Heart right ventricle (tissue), 16 donors: ENCODE data around the gene R3HDM4. TPM values are rescaled to one million over a fixed set of nuclear protein-coding genes. Genes with fewer than 3 reads are reported as not detected.

Experiments used
- ATAC-seq, 8 donors: fragments of 200-7000 bp; cut with Tn5 transposase; one replicate each; pipeline ENCODE4 v1.9.1; 2020; ENCODE audit warnings: mild to moderate bottlenecking in 8 of 8, moderate library complexity in 8 of 8, moderate number of reproducible peaks in 1 of 8
- DNase-seq, 2 donors: peaks; one replicate each; pipeline ENCODE4 v3.0.0-alpha.2; 2020
- H3K27ac ChIP-seq, 10 donors: fragments of 200-600 bp; sonication (generic) in 2 of 10; one replicate each; pipeline versions ENCODE4 v1.5.0 to v1.8.0; 2020 to 2022; ENCODE audit warnings: mild to moderate bottlenecking in 3 of 10
- H3K27me3 ChIP-seq, 7 donors: fragments of 200-600 bp; one replicate each; pipeline ENCODE4 v1.8.0; 2021 to 2022; ENCODE audit warnings: mild to moderate bottlenecking in 2 of 7
- H3K36me3 ChIP-seq, 9 donors: fragments of 200-600 bp; sonication (generic) in 1 of 9; one replicate each; pipeline versions ENCODE4 v1.5.0 to v1.8.0; 2020 to 2022; ENCODE audit warnings: mild to moderate bottlenecking in 2 of 9
- H3K4me1 ChIP-seq, 9 donors: fragments of 200-600 bp; sonication (generic) in 1 of 9; one replicate each; pipeline versions ENCODE4 v1.5.0 to v1.8.0; 2020 to 2022; ENCODE audit warnings: mild to moderate bottlenecking in 4 of 9
- H3K4me3 ChIP-seq, 10 donors: fragments of 200-600 bp; sonication (generic) in 2 of 10; one replicate each; pipeline versions ENCODE4 v1.5.0 to v1.8.0; 2020 to 2022; ENCODE audit warnings: mild to moderate bottlenecking in 7 of 10, moderate library complexity in 2 of 10
- H3K9me3 ChIP-seq, 11 donors: fragments of 200-600 bp in 10 of 11; sonication (generic) in 2 of 11; one replicate each; pipeline versions ENCODE4 v1.5.0 to v1.8.0; 2013 to 2022; ENCODE audit warnings: mild to moderate bottlenecking in 2 of 11, control low read depth in 1 of 11, moderate library complexity in 1 of 11
- CTCF ChIP-seq, 9 donors: fragments of 200-600 bp; sonication (generic) in 2 of 9; IDR thresholded peaks; one replicate each; pipeline versions ENCODE4 v1.5.0 to v1.8.0; 2021 to 2022; ENCODE audit warnings: antibody characterized with exemption in 9 of 9, mild to moderate bottlenecking in 5 of 9, moderate library complexity in 1 of 9
- WGBS, 2 donors: extraction: QIAGEN DNeasy Blood & Tissue Kit; methylation state at CpG; one replicate each; pipeline ENCODE4 v1.1.7; 2013; ENCODE audit warnings: inconsistent platforms in 1 of 2; 5-methylcytosine and 5-hydroxymethylcytosine counted together
- intact Hi-C, 10 donors: fragments of 100-400 bp; cut with DNase I; formaldehyde crosslinking; loops; one replicate each; pipeline versions ENCODE4 v1.11.1 to v1.14.2; 2022
- polyA plus RNA-seq, 2 donors: library from polyadenylated mRNA; stranded (reverse); fragments of 200-250 nt; gene quantifications; one replicate each; pipeline ENCODE4 v1.2.3, GENCODE V29; 2013
- total RNA-seq, 10 donors: library from RNA; stranded (reverse); fragmentation: NEBNext Ultra II Directional in 3 of 10; extraction: Animal tissue kit (Norgen Biotek cat#: 25700) in 3 of 10; gene quantifications; one replicate each; pipeline versions ENCODE4 v1.2.1 to v1.2.4, GENCODE V29; 2021 to 2023
- donor health status: Arrhythmogenic right ventricular cardiomyopathy.
- donor health status: ischemic (EF 13 %, LVEDD 7.1; RV severe dilation, severe dysfunction).
- donor health status: healthy with polysubstance abuse.
- donor health status: DM: no; HTN: yes; CAD: no.
- donor health status: DM: no; HTN: no; CAD: no.
- donor health status: ischemic (EF 25% LVEDD 6.9; RV normal size, moderate dysfunction).
- donor health status: ischemic (EF 25% LVEDD 5.7; RV mildly dilated, moderate dysfunction).
- donor health status: healthy.
- donor health status: DM: yes; HTN: yes; CAD: no.
- donor health status: Ischemic cardiomyopathy.
- donor health status: ischemic (EF 35%, LVEDD 5.7; RV mildly dilated, moderate dysfunction).
- donor health status: nonischemic (EF 11% LVEDD 7.7; RV severe dilation, severe dysfunction).
- donor health status: DM: yes; HTN: yes; CAD: no.
- donor health status: PGD.
- donor health status: ischemic (EF 29% LVEDD 5.4; RV normal size, mild dysfunction).
- donor health status: nonischemic (EF 23%, LVEDD 6.1; RV moderate dilation, normal function).

Gene R3HDM4
- total and polyA plus RNA-seq, 12 donors = 16.3 to 49.8 (median 20.8) TPM

DNA sequence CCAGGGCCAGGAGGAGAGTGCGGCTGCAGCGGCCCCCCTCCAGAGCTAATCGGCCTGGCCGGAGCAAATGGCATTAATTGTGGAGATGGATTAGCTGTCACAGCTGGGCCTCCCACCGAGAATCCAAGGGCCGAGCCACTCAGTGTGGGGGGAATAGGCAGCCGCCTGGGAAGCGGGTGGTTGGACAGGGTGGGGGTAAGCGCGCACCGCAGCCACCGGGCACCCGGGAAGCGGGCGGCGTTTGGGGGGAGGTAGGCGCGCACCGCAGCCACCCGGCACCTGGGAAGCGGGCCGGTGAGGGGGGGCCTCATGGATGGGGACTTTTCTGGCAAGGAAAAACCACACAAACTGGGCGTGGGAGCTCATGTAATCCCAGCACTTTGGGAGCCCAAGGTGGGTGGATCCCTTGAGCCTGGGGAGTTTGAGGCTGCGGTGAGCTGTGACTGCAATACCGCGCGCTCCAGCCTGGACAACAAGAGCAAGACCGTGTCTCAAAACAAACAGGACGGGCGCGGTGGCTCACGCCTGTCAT lies 9.7 kb downstream of the R3HDM4 start:
- H3K27me3 ChIP-seq = no peaks in the 10 kb centered on the region
- no peak overlapping the region for H3K27ac ChIP-seq
- H3K36me3 ChIP-seq = peaks cover 0 to 37% (median 0%) of the 10 kb centered on the region in 9 donors
- H3K9me3 ChIP-seq = no peaks in the 10 kb centered on the region
- TF ChIP-seq CTCF (IDR thresholded peaks at IDR 0.05) = no peak
- WGBS, 2 donors = 81 to 83% methylated on average over 32 of the region's 32 CpGs
- DNase-seq = no peak
- intact Hi-C loops = no loop called here
- peaks cover 0 to 14% (median 0%) of the 10 kb centered on the region in 9 donors for H3K4me1 ChIP-seq
- H3K4me3 ChIP-seq = no peak overlapping the region
- no peak for ATAC-seq

DNA sequence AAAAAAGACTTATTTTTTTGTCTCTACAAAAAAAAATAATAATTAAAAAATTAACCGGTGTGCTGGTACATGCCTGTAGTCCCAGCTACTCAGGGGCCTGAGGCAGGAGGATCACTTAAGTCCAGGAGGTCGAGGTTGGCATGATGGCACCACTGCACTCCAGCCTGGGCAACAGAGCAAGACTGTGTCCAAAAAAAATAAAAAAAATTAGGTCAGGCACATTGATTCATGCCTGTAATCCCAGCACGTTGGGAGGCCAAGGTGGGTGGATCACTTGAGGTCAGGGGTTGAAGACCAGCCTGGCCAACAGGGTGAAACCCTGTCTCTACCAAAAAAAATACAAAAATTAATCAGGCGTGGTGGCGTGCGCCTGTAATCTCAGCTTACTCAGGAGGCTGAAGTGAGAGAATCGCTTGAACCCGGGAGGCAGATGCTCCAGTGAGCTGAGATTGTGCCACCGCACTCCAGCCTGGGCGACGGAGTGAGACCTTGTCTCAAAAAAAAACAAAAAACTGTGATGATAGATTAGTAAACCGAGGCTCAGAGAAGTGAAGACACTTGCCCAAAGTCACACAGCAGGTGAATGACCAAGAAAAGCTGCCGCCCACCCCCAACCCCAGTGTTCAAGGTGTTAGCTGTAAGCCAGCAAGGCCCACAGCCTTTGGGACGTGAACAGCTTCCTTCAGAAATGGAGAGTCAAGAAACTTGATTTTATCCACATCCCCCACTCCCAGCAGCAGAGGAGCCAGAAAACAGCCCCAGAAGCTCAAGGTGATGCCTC lies 10.4 kb downstream of the R3HDM4 start:
- Histone ChIP-seq H3K9me3 (no peaks in the 10 kb centered on the region), H3K4me1 (peaks cover 0 to 7% (median 0%) of the 10 kb centered on the region in 9 donors), H3K27me3 (no peaks in the 10 kb centered on the region), H3K36me3 (peaks cover 0 to 41% (median 0%) of the 10 kb centered on the region in 9 donors), H3K4me3 (no peak overlapping the region), H3K27ac (no peak overlapping the region)
- no peak for DNase-seq
- intact Hi-C loops = no loop called here
- 91 to 92% methylated on average over 14 of the region's 14 CpGs for WGBS, 2 donors
- ATAC-seq = no peak
- TF ChIP-seq CTCF (IDR thresholded peaks at IDR 0.05) = no peak

- no peaks in the 10 kb centered on the region for H3K27me3 ChIP-seq
- intact Hi-C loops = no loop called here
- peaks cover 0 to 47% (median 0%) of the 10 kb centered on the region in 9 donors for H3K36me3 ChIP-seq
- H3K4me3 ChIP-seq = no peak overlapping the region
- no peak for DNase-seq
- 76 to 90% methylated on average over 7 of the region's 7 CpGs for WGBS, 2 donors
- TF ChIP-seq CTCF (IDR thresholded peaks at IDR 0.05) = no peak
- ATAC-seq = no peak
- no peaks in the 10 kb centered on the region for H3K9me3 ChIP-seq
- no peak overlapping the region for H3K27ac ChIP-seq
- peaks cover 0 to 1% (median 0%) of the 10 kb centered on the region in 9 donors for H3K4me1 ChIP-seq
These were observed 11.0 kb downstream of the R3HDM4 start for GRCh38 chr19:902093-902370.

- no peaks in the 10 kb centered on the region for H3K27me3 ChIP-seq
- intact Hi-C loops = no loop called here
- WGBS, 2 donors = 93% methylated on average over 26 to 27 of the region's 27 CpGs
- TF ChIP-seq CTCF (IDR thresholded peaks at IDR 0.05) = no peak
- H3K27ac ChIP-seq = no peak overlapping the region
- peaks cover 0 to 53% (median 0%) of the 10 kb centered on the region in 9 donors for H3K36me3 ChIP-seq
- DNase-seq (no peak), ATAC-seq (peak in 1 of 8 donors; percentile 7)
- H3K4me3 ChIP-seq = no peak overlapping the region
- H3K4me1 ChIP-seq = no peaks in the 10 kb centered on the region
- H3K9me3 ChIP-seq = no peaks in the 10 kb centered on the region
These were observed 11.6 kb downstream of the R3HDM4 start for GRCh38 chr19:901216-902092.
